Activated CD4-positive, alpha-beta T cell treated with anti-CD3 and anti-CD28 coated beads for 1 hour (primary cell): ENCODE data around the gene CFL1.
"Not testable (repeated sequence)": the region's sequence is repeated elsewhere in the genome, so short reads cannot be mapped to it uniquely, and the experiment has no call there.

ENCODE experiments used
- DNase-seq: peaks from one replicate; pipeline ENCODE4 v3.0.0-alpha.2; 2020

Gene CFL1

GRCh38 chr11:65857853-65858680 is at the start of gene CFL1:
Gene CFL1, minus strand, starts transcription at chr11:65858180. Its CDS starts 81 bp downstream, at chr11:65858099.
- peak; percentile 97 for DNase-seq

GRCh38 chr11:65906602-65907001 is 48.6 kb upstream of the CFL1 start:
- no peak for DNase-seq

GRCh38 chr11:65903715-65904114 is 45.7 kb upstream of the CFL1 start:
- DNase-seq, result no peak

- no peak for DNase-seq
Observed at GRCh38 chr11:65903068-65903481, 45.1 kb upstream of the CFL1 start.

GRCh38 chr11:65900899-65901180 is 42.9 kb upstream of the CFL1 start:
- DNase-seq, result no peak

- DNase-seq, result peak; percentile 91
Observed at GRCh38 chr11:65900125-65900898, 42.3 kb upstream of the CFL1 start, which contains the start of gene FOSL1. Gene FOSL1, minus strand, starts transcription at chr11:65900388. Its CDS starts 49 bp downstream, at chr11:65900339.

GRCh38 chr11:65899356-65900124 is 41.6 kb upstream of the CFL1 start:
- peak; percentile 55 for DNase-seq

GRCh38 chr11:65898656-65899355 is 40.8 kb upstream of the CFL1 start:
- DNase-seq, result no peak

- no peak for DNase-seq
Observed at GRCh38 chr11:65897020-65897471, 39.1 kb upstream of the CFL1 start.

- DNase-seq, result no peak
Observed at GRCh38 chr11:65896034-65896999, 38.3 kb upstream of the CFL1 start.

- no peak for DNase-seq
Observed at GRCh38 chr11:65895482-65895981, 37.6 kb upstream of the CFL1 start.

- DNase-seq, result no peak
Observed at GRCh38 chr11:65894034-65894591, 36.1 kb upstream of the CFL1 start.

- DNase-seq, result no peak
Observed at GRCh38 chr11:65892661-65893317, 34.8 kb upstream of the CFL1 start.

GRCh38 chr11:65892137-65892540 is 34.2 kb upstream of the CFL1 start:
- DNase-seq, result not testable (repeated sequence)

- no peak for DNase-seq
Observed at GRCh38 chr11:65891219-65892136, 33.5 kb upstream of the CFL1 start.

- DNase-seq, result peak; percentile 99
Observed at GRCh38 chr11:65890324-65891218, 32.6 kb upstream of the CFL1 start, which contains the start of gene CCDC85B. Gene CCDC85B, plus strand, starts transcription at chr11:65890673. Its CDS starts 111 bp downstream, at chr11:65890784.

- peak; percentile 91 for DNase-seq
Observed at GRCh38 chr11:65888163-65888814, 30.3 kb upstream of the CFL1 start, which contains the start of gene FIBP. Gene FIBP, minus strand, starts transcription at chr11:65888471. Its CDS starts 53 bp downstream, at chr11:65888418.
